Esophagus (tissue), 2 donors: ENCODE data around the gene INCENP. TPM values are rescaled to one million over a fixed set of nuclear protein-coding genes. Genes with fewer than 3 reads are reported as not detected.

Experiments
- H3K27ac ChIP-seq, 2 donors: one replicate each; pipeline ENCODE4 v1.5.1; 2013; ENCODE audit warnings: low read depth in 2 of 2, mild to moderate bottlenecking in 2 of 2, inconsistent platforms in 1 of 2, low read length in 1 of 2, moderate library complexity in 1 of 2
- H3K27me3 ChIP-seq, 2 donors: one replicate each; pipeline ENCODE4 v1.6.1; 2013; ENCODE audit warnings: low read length in 2 of 2, control low read depth in 1 of 2, mild to moderate bottlenecking in 1 of 2; ENCODE audit not compliant: insufficient read depth in 2 of 2, control insufficient read depth in 1 of 2
- H3K36me3 ChIP-seq, 2 donors: one replicate each; pipeline ENCODE4 v1.6.1; 2013; ENCODE audit warnings: low read length in 1 of 2; ENCODE audit not compliant: control insufficient read depth in 2 of 2, insufficient read depth in 2 of 2
- H3K4me1 ChIP-seq, 2 donors: one replicate each; pipeline ENCODE4 v1.6.1; 2013; ENCODE audit warnings: low read length in 1 of 2; ENCODE audit not compliant: control insufficient read depth in 2 of 2, insufficient read depth in 2 of 2
- H3K4me3 ChIP-seq, 2 donors: one replicate each; pipeline ENCODE4 v1.5.1; 2013; ENCODE audit warnings: low read length in 2 of 2, mild to moderate bottlenecking in 2 of 2, low read depth in 1 of 2, moderate library complexity in 1 of 2
- H3K9me3 ChIP-seq, 2 donors: one replicate each; pipeline ENCODE4 v1.6.1; 2013; ENCODE audit warnings: mild to moderate bottlenecking in 2 of 2, low read depth in 1 of 2, low read length in 1 of 2, moderate library complexity in 1 of 2; ENCODE audit not compliant: control insufficient read depth in 2 of 2, insufficient read depth in 1 of 2
- WGBS, 2 donors: extraction: QIAGEN DNeasy Blood & Tissue Kit; methylation state at CpG; one replicate each; pipeline ENCODE4 v1.1.7; 2013; 5-methylcytosine and 5-hydroxymethylcytosine counted together
- polyA plus RNA-seq, 2 donors: library from polyadenylated mRNA; stranded (reverse); fragments of 200-250 nt; gene quantifications; one replicate each; pipeline ENCODE4 v1.2.3, GENCODE V29; 2013
- donor health status: healthy with polysubstance abuse.
- donor health status: Bipolar disorder and iron deficiency.

INCENP gene
- polyA plus RNA-seq, 2 donors: 13.7 to 17.5 TPM

GRCh38 chr11:62146476-62147200 is 22.8 kb downstream of the INCENP start:
- no peak overlapping the region for H3K4me3 ChIP-seq
- no peak overlapping the region for H3K27ac ChIP-seq
- WGBS, 2 donors: 93 to 95% methylated on average over 27 to 36 of the region's 36 CpGs
- peaks cover 22 to 67% of the 10 kb centered on the region in 2 donors for H3K36me3 ChIP-seq
- no peaks in the 10 kb centered on the region for H3K27me3 ChIP-seq
- H3K4me1 ChIP-seq: peaks cover 8 to 14% of the 10 kb centered on the region in 2 donors
- no peaks in the 10 kb centered on the region for H3K9me3 ChIP-seq

DNA sequence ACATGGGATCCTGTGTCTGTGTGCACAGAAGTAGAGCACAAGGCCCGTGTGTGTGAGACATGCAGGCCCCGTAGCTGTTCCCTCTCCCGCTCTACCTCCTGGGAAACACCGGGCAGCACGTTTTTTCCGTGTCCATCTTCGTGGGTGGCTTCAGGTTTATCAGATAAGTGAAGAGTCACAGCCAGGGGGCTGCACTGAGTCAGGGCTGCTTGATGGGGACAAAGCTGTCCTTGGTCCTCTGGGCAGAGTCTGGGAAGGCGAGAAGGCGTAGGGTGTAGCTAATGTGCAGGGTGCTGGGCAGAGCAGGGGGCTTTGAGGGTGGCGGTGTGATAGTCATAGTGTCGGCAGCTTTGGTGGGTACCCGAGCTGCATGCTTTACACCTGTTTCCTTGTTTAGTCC is 23.7 kb downstream of the INCENP start:
- Histone ChIP-seq H3K27ac (no peak overlapping the region), H3K9me3 (no peaks in the 10 kb centered on the region), H3K4me1 (peaks cover 10 to 14% of the 10 kb centered on the region in 2 donors), H3K4me3 (no peak overlapping the region), H3K36me3 (peaks cover 30 to 66% of the 10 kb centered on the region in 2 donors), H3K27me3 (no peaks in the 10 kb centered on the region)
- 95% methylated on average over 12 of the region's 12 CpGs for WGBS, 2 donors

- Histone ChIP-seq H3K9me3 (no peaks in the 10 kb centered on the region), H3K27ac (peak overlapping the region in 1 of 2 donors; percentile 24), H3K27me3 (no peaks in the 10 kb centered on the region), H3K4me3 (no peak overlapping the region), H3K36me3 (peaks cover 30 to 64% of the 10 kb centered on the region in 2 donors), H3K4me1 (peaks cover 6 to 10% of the 10 kb centered on the region in 2 donors)
- 78 to 86% methylated on average over 9 to 10 of the region's 10 CpGs for WGBS, 2 donors
Observed at GRCh38 chr11:62148271-62148980, 24.6 kb downstream of the INCENP start.

- Histone ChIP-seq H3K36me3 (peaks cover 27 to 54% of the 10 kb centered on the region in 2 donors), H3K9me3 (no peaks in the 10 kb centered on the region), H3K4me1 (peaks cover 0 to 8% of the 10 kb centered on the region in 2 donors), H3K4me3 (no peak overlapping the region), H3K27ac (no peak overlapping the region), H3K27me3 (no peaks in the 10 kb centered on the region)
- 89 to 92% methylated on average over 17 of the region's 17 CpGs for WGBS, 2 donors
Observed at GRCh38 chr11:62149986-62150886, 26.4 kb downstream of the INCENP start.

- Histone ChIP-seq H3K9me3 (no peaks in the 10 kb centered on the region), H3K27me3 (no peaks in the 10 kb centered on the region), H3K4me3 (no peak overlapping the region), H3K27ac (no peak overlapping the region), H3K4me1 (peaks cover 0 to 8% of the 10 kb centered on the region in 2 donors), H3K36me3 (peaks cover 22 to 45% of the 10 kb centered on the region in 2 donors)
- 85 to 87% methylated on average over 10 of the region's 10 CpGs for WGBS, 2 donors
Observed at GRCh38 chr11:62150887-62151736, 27.3 kb downstream of the INCENP start.

- Histone ChIP-seq H3K36me3 (peaks cover 19 to 39% of the 10 kb centered on the region in 2 donors), H3K27ac (no peak overlapping the region)
Observed at GRCh38 chr11:62151737-62152102, 27.9 kb downstream of the INCENP start.

GRCh38 chr11:62152245-62153086 is 28.7 kb downstream of the INCENP start:
- no peaks in the 10 kb centered on the region for H3K27me3 ChIP-seq
- H3K9me3 ChIP-seq: no peaks in the 10 kb centered on the region
- H3K36me3 ChIP-seq: peaks cover 12 to 32% of the 10 kb centered on the region in 2 donors
- WGBS, 2 donors: 89 to 94% methylated on average over 14 of the region's 14 CpGs
- no peak overlapping the region for H3K4me3 ChIP-seq
- H3K27ac ChIP-seq: no peak overlapping the region
- H3K4me1 ChIP-seq: peaks cover 0 to 8% of the 10 kb centered on the region in 2 donors

More at GRCh38 chr11:62151737-62152102, 27.9 kb downstream of the INCENP start:
- H3K4me3 ChIP-seq: no peak overlapping the region
- 94 to 95% methylated on average over 8 to 9 of the region's 9 CpGs for WGBS, 2 donors
- H3K27me3 ChIP-seq: no peaks in the 10 kb centered on the region
- no peaks in the 10 kb centered on the region for H3K9me3 ChIP-seq
- peaks cover 0 to 8% of the 10 kb centered on the region in 2 donors for H3K4me1 ChIP-seq

- peaks cover 0 to 8% of the 10 kb centered on the region in 2 donors for H3K4me1 ChIP-seq
- H3K27me3 ChIP-seq: no peaks in the 10 kb centered on the region
- whole genome bisulfite sequencing, 2 donors: 77 to 81% methylated on average over 2 of the region's 2 CpGs
- no peaks in the 10 kb centered on the region for H3K9me3 ChIP-seq
- H3K4me3 ChIP-seq: no peak overlapping the region
- H3K27ac ChIP-seq: no peak overlapping the region
- H3K36me3 ChIP-seq: peaks cover 12 to 29% of the 10 kb centered on the region in 2 donors
Observed at GRCh38 chr11:62153087-62153395, 29.2 kb downstream of the INCENP start.
